Stimulated activated CD8-positive, alpha-beta memory T cell treated with anti-CD3 and anti-CD28 coated beads, Interleukin-4, amount 100 ng/mL, for 1 hour (primary cell): ENCODE results near the gene CALML5.
"Not testable (repeated sequence)": the region's sequence is repeated elsewhere in the genome, so short reads cannot be mapped to it uniquely, and the experiment has no call there.

ENCODE experiments used
- DNase-seq, 2 donors: peaks; one replicate each; pipeline ENCODE4 v3.0.0-alpha.2; 2020; ENCODE audit warnings: low read depth in 2 of 2, low spot score in 1 of 2

The CALML5 gene

GRCh38 chr10:5484205-5484604 is 15.2 kb downstream of the CALML5 start:
- no peak for DNase-seq

GRCh38 chr10:5482016-5482415 is 17.4 kb downstream of the CALML5 start:
- DNase-seq = no peak

GRCh38 chr10:5481121-5481520 is 18.2 kb downstream of the CALML5 start:
- no peak for DNase-seq

GRCh38 chr10:5480162-5480941 is 19.0 kb downstream of the CALML5 start:
- DNase-seq = no peak

- DNase-seq = no peak
Observed at GRCh38 chr10:5479481-5480161, 19.7 kb downstream of the CALML5 start.

GRCh38 chr10:5478694-5479305 is 20.6 kb downstream of the CALML5 start:
- no peak for DNase-seq

- DNase-seq = no peak
Observed at GRCh38 chr10:5477948-5478693, 21.2 kb downstream of the CALML5 start.

- DNase-seq = no peak
Observed at GRCh38 chr10:5476918-5477525, 22.3 kb downstream of the CALML5 start.

- not testable (repeated sequence) for DNase-seq
Observed at GRCh38 chr10:5475974-5476807, 23.2 kb downstream of the CALML5 start.

- not testable (repeated sequence) for DNase-seq
Observed at GRCh38 chr10:5475088-5475487, 24.3 kb downstream of the CALML5 start.

- DNase-seq = not testable (repeated sequence)
Observed at GRCh38 chr10:5474642-5475041, 24.7 kb downstream of the CALML5 start.

GRCh38 chr10:5470062-5470751 is 29.2 kb downstream of the CALML5 start:
- no peak for DNase-seq

- no peak for DNase-seq
Observed at GRCh38 chr10:5469353-5470061, 29.9 kb downstream of the CALML5 start.

GRCh38 chr10:5468262-5469106 is 30.9 kb downstream of the CALML5 start:
- no peak for DNase-seq

- DNase-seq = no peak
Observed at GRCh38 chr10:5467634-5468255, 31.6 kb downstream of the CALML5 start.

GRCh38 chr10:5467207-5467535 is 32.2 kb downstream of the CALML5 start:
- DNase-seq = no peak

GRCh38 chr10:5466451-5467206 is 32.7 kb downstream of the CALML5 start:
- DNase-seq = no peak
